Endothelial cell of hepatic sinusoid (primary cell): ENCODE results near the gene CERS5.
"Not testable (repeated sequence)": the region's sequence is repeated elsewhere in the genome, so short reads cannot be mapped to it uniquely, and the experiment has no call there.

Experiments
- in situ Hi-C: cut with HindIII; loops from 2 replicates; pipeline ENCODE4 v1.10.0; 2017; ENCODE audit warnings: low sequenced_read_pairs

Gene CERS5

GRCh38 chr12:50104417-50105366 is 62.5 kb downstream of the CERS5 start:
- in situ Hi-C loops: loop anchor here (5.0 kb wide), 2 partner anchors 37 to 48 kb away; no protein-coding TSS in a partner anchor

GRCh38 chr12:50103767-50104321 is 63.3 kb downstream of the CERS5 start, which contains the start of gene GPD1:
Gene GPD1, plus strand, starts transcription at chr12:50104008. Its CDS starts 43 bp downstream, at chr12:50104051.
- in situ Hi-C loops: loop anchor here (5.0 kb wide), 1 partner anchor 37 kb away; no protein-coding TSS in a partner anchor

GRCh38 chr12:50103351-50103750 is 63.8 kb downstream of the CERS5 start:
- in situ Hi-C loops: loop anchor here (5.0 kb wide), 1 partner anchor 36 kb away; no protein-coding TSS in a partner anchor

- in situ Hi-C loops: loop anchor here (5.0 kb wide), 1 partner anchor 35 kb away; no protein-coding TSS in a partner anchor
Measured at GRCh38 chr12:50102646-50103309, 64.4 kb downstream of the CERS5 start.

GRCh38 chr12:50102131-50102531 is 65.0 kb downstream of the CERS5 start:
- in situ Hi-C loops: loop anchor here (5.0 kb wide), 1 partner anchor 35 kb away; no protein-coding TSS in a partner anchor

GRCh38 chr12:50101663-50102062 is 65.5 kb downstream of the CERS5 start:
- in situ Hi-C loops: loop anchor here (5.0 kb wide), 1 partner anchor 34 kb away; no protein-coding TSS in a partner anchor

GRCh38 chr12:50100561-50100960 is 66.6 kb downstream of the CERS5 start:
- in situ Hi-C loops: loop anchor here (5.0 kb wide), 1 partner anchor 33 kb away; no protein-coding TSS in a partner anchor

- in situ Hi-C loops: loop anchor here (5.0 kb wide), 1 partner anchor 32 kb away; no protein-coding TSS in a partner anchor
Measured at GRCh38 chr12:50099302-50100008, 67.7 kb downstream of the CERS5 start.

- in situ Hi-C loops: no loop called here
Measured at GRCh38 chr12:50097952-50098351, 69.2 kb downstream of the CERS5 start.

GRCh38 chr12:50090391-50090790 is 76.8 kb downstream of the CERS5 start:
- in situ Hi-C loops: no loop called here

- in situ Hi-C loops: loop anchor here (5.0 kb wide), 1 partner anchor 88 kb away; no protein-coding TSS in a partner anchor
Measured at GRCh38 chr12:50089730-50090129, 77.4 kb downstream of the CERS5 start.

GRCh38 chr12:50088577-50089335 is 78.4 kb downstream of the CERS5 start:
- in situ Hi-C loops: loop anchor here (5.0 kb wide), 1 partner anchor 89 kb away; no protein-coding TSS in a partner anchor

GRCh38 chr12:50087995-50088394 is 79.2 kb downstream of the CERS5 start:
- in situ Hi-C loops: loop anchor here (5.0 kb wide), 1 partner anchor 89 kb away; no protein-coding TSS in a partner anchor

- in situ Hi-C loops: loop anchor here (5.0 kb wide), 1 partner anchor 90 kb away; no protein-coding TSS in a partner anchor
Measured at GRCh38 chr12:50087151-50087550, 80.0 kb downstream of the CERS5 start.

GRCh38 chr12:50086148-50086547 is 81.0 kb downstream of the CERS5 start:
- in situ Hi-C loops: loop anchor here (5.0 kb wide), 1 partner anchor 91 kb away; no protein-coding TSS in a partner anchor

GRCh38 chr12:50085615-50086072 is 81.5 kb downstream of the CERS5 start:
- in situ Hi-C loops: loop anchor here (5.0 kb wide), 1 partner anchor 92 kb away; no protein-coding TSS in a partner anchor

- in situ Hi-C loops: loop anchor here (5.0 kb wide), 1 partner anchor 92 kb away; no protein-coding TSS in a partner anchor
Measured at GRCh38 chr12:50084775-50085614, 82.2 kb downstream of the CERS5 start, which contains the start of gene SMARCD1. Gene SMARCD1, plus strand, starts transcription at chr12:50085342. Its CDS starts 28 bp downstream, at chr12:50085370.

GRCh38 chr12:50084409-50084774 is 82.8 kb downstream of the CERS5 start:
- in situ Hi-C loops: not testable (repeated sequence)
